H54 (cell line): ENCODE measurements around the gene UBAC2.
A peak's percentile ranks its signal among the peaks of the same experiment; 100 is the strongest.

Experiments used
- DNase-seq: peaks from one replicate; pipeline ENCODE4 v3.0.0; 2011; ENCODE audit warnings: low spot score, mixed read lengths; ENCODE audit not compliant: insufficient read length
- FAIRE-seq: peaks from 3 replicates; lab custom pipeline; 2011; peaks lifted over from hg19 to GRCh38; lab: Jason Lieb, UNC
- POLR2A ChIP-seq: IDR thresholded peaks from 2 replicates; pipeline ENCODE4 v1.6.1; 2011; ENCODE audit warnings: low read depth, mild to moderate bottlenecking, low read length

Gene UBAC2

GRCh38 chr13:99298056-99298455 is 97.4 kb downstream of the UBAC2 start:
- FAIRE-seq (peak; percentile 77), DNase-seq (no peak)
- no peak for TF ChIP-seq POLR2A

GRCh38 chr13:99299256-99299919 is 98.7 kb downstream of the UBAC2 start:
- FAIRE-seq = peak; percentile 23
- DNase-seq = no peak
- TF ChIP-seq POLR2A = no peak

GRCh38 chr13:99299920-99300341 is 99.3 kb downstream of the UBAC2 start:
- no peak for TF ChIP-seq POLR2A
- DNase-seq = no peak
- FAIRE-seq = peak; percentile 80

GRCh38 chr13:99301056-99301838 is 100.6 kb downstream of the UBAC2 start:
- TF ChIP-seq POLR2A = no peak
- FAIRE-seq = peak; percentile 69

GRCh38 chr13:99301913-99302636 is 101.4 kb downstream of the UBAC2 start:
- FAIRE-seq (no peak), DNase-seq (no peak)
- no peak for TF ChIP-seq POLR2A

More at GRCh38 chr13:99301056-99301838, 100.6 kb downstream of the UBAC2 start:
- no peak for DNase-seq

GRCh38 chr13:99302637-99303505 is 102.2 kb downstream of the UBAC2 start:
- DNase-seq = no peak
- peak; percentile 87 for FAIRE-seq
- TF ChIP-seq POLR2A = no peak

- TF ChIP-seq POLR2A = no peak
- DNase-seq = no peak
- FAIRE-seq = no peak
Observed at GRCh38 chr13:99303863-99304521, 103.3 kb downstream of the UBAC2 start.

GRCh38 chr13:99304541-99304940 is 103.9 kb downstream of the UBAC2 start:
- DNase-seq (no peak), FAIRE-seq (peak; percentile 64)
- no peak for TF ChIP-seq POLR2A

DNA sequence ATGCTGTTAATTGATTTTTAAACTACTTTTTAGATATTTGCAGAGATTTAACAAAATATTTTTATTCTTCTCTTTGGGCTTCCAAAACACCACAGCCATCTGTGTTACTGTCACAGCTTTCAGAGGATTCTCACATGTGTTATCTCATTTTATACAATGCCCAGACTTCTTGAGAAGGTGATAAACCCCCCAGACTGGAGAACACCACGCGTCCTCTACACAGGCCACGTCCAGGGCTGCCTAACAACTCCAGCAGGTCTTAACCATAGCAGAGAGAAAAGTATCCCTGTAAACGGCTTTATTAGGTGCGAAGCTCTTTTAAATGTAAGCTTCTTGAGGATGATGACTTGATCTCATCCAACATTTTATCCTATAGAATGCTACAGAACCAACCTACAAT is 104.5 kb downstream of the UBAC2 start:
- TF ChIP-seq POLR2A = no peak
- DNase-seq = no peak
- FAIRE-seq = no peak

DNA sequence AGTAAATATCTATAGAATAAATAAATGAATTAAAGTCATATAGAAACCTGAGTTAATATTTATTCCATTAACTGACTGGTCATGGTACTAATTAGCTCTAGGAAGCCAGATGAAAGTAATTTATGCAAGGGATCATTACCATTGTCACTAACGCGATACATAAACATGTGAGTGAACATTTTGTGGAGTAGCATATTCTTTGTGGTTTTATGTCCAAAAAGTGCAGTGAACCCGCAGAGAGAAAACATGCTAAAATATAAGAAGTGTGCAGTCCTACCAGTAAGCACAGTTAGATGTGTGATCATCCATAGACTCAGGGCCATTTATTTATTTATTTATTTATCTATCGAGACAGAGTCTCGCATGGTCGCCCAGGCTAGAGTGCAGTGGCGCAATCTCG is 104.9 kb downstream of the UBAC2 start:
- DNase-seq (no peak), FAIRE-seq (peak; percentile 38)
- TF ChIP-seq POLR2A = no peak

DNA sequence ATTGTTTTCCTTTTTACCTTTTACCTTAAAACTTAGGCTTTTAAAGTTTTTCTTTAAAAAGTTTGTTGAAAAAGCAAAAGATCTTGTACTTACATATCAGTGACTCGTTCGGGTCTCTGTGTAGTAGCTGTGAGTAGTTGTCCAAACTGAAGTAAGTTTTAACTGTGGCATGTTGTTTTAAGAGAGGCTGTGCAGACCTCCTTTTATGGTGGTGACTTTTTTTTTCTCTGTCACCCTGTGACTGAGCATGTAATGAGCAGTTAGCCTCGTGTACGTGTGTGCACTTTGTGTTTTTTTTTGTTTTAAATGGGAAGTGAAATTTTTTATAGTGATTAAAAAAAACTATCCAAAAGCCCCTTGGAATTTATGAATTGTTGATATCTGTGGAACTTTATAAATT is 106.6 kb downstream of the UBAC2 start, which contains the start of gene GPR183:
Gene GPR183 (minus strand): TSS at position 153 of the 400 bp plus-strand sequence. CDS start 11,254 bp downstream, outside the sequence.
- FAIRE-seq (no peak), DNase-seq (no peak)
- no peak for TF ChIP-seq POLR2A

GRCh38 chr13:99307648-99308339 is 107.1 kb downstream of the UBAC2 start:
- peak; percentile 71 for DNase-seq
- FAIRE-seq = peak; percentile 99

More at GRCh38 chr13:99307648-99308339, 107.1 kb downstream of the UBAC2 start:
- TF ChIP-seq POLR2A = no peak
